PFSK-1 (cell line): Measurements from ENCODE around the gene MTFR1L.

Source experiments
- FOXP2 ChIP-seq: optimal IDR thresholded peaks from 2 replicates; pipeline ENCODE3; 2011; ENCODE audit warnings: borderline replicate concordance, control low read depth, inconsistent platforms; ENCODE audit not compliant: insufficient read depth; ENCODE audit errors: extremely low read length, extremely low read depth
- POLR2AphosphoS5 ChIP-seq: IDR thresholded peaks from 2 replicates; pipeline ENCODE4 v1.6.1; 2012; ENCODE audit warnings: low read depth, mild to moderate bottlenecking, control low read depth, low read length, moderate library complexity
- REST ChIP-seq, 2 experiments: IDR thresholded peaks; 2 replicates each; pipeline versions ENCODE4 v1.6.1 to v1.8.0; 2011 to 2012; ENCODE audit warnings: low read depth in 2 of 2, low read length in 2 of 2, control low read depth in 1 of 2, inconsistent platforms in 1 of 2, mild to moderate bottlenecking in 1 of 2, moderate library complexity in 1 of 2; ENCODE audit not compliant: insufficient read depth in 1 of 2
- SIN3A ChIP-seq: IDR thresholded peaks from 2 replicates; pipeline ENCODE4 v1.6.1; 2012; ENCODE audit warnings: mild to moderate bottlenecking, low read length, moderate library complexity, borderline replicate concordance; ENCODE audit not compliant: insufficient read depth
- TAF1 ChIP-seq: IDR thresholded peaks from 2 replicates; pipeline ENCODE4 v1.6.1; 2012; ENCODE audit warnings: low read length, control low read depth, borderline replicate concordance; ENCODE audit not compliant: insufficient read depth

The MTFR1L gene

GRCh38 chr1:25880518-25880917 is 60.8 kb downstream of the MTFR1L start:
- TF ChIP-seq SIN3A: no peak
- TF ChIP-seq POLR2AphosphoS5: no peak
- no peak for TF ChIP-seq REST (IDR thresholded peaks at IDR 0.05; ENCODE audit: insufficient read depth in 1 of 2, low read depth in 2 of 2, low read length in 2 of 2)
- no peak for TF ChIP-seq TAF1
- TF ChIP-seq FOXP2: no peak

- no peak for TF ChIP-seq FOXP2
- TF ChIP-seq SIN3A: no peak
- no peak for TF ChIP-seq POLR2AphosphoS5
- no peak for TF ChIP-seq TAF1
- no peak for TF ChIP-seq REST (IDR thresholded peaks at IDR 0.05; ENCODE audit: insufficient read depth in 1 of 2, low read depth in 2 of 2, low read length in 2 of 2)
Measured at GRCh38 chr1:25881266-25881665, 61.5 kb downstream of the MTFR1L start.
